OCI-LY3 (cell line): ENCODE results near the gene LOXHD1.

Experiments used
- EZH2phosphoT487 ChIP-seq: fragments of 200-600 bp; shearing (Covaris generic); IDR thresholded peaks from 2 replicates; pipeline ENCODE4 v1.6.1; 2018; ENCODE audit warnings: antibody characterized with exemption, mixed run types, low read depth
- TF ChIP-seq, protein P1 (sequence below): fragments of 200-600, 300-600 bp; sonication (generic); IDR thresholded peaks from 2 replicates; pipeline ENCODE4 v1.5.1; 2014; ENCODE audit warnings: antibody characterized with exemption, low read length, low read depth

DNA sequence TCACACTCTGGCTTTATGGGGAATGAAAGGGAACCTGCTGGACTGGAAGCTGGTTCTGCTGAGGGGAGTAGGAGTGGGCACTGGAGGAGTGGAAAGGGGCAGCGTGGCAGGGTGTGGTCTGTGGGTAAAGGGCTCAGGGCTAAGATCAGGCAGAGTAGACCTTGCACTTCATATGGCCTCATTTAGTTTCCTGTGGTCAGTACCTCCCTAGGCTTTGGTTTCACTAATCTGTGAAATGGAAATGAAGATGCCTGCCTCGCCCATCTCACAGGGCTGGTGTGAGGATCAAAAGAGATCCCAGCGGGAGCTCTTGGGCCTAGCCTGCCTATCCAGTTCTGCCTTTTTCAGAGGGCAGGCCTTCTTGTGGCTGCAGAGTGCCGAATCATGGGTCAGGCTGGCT is 208.7 kb downstream of the LOXHD1 start:
- TF ChIP-seq, protein P1, sequence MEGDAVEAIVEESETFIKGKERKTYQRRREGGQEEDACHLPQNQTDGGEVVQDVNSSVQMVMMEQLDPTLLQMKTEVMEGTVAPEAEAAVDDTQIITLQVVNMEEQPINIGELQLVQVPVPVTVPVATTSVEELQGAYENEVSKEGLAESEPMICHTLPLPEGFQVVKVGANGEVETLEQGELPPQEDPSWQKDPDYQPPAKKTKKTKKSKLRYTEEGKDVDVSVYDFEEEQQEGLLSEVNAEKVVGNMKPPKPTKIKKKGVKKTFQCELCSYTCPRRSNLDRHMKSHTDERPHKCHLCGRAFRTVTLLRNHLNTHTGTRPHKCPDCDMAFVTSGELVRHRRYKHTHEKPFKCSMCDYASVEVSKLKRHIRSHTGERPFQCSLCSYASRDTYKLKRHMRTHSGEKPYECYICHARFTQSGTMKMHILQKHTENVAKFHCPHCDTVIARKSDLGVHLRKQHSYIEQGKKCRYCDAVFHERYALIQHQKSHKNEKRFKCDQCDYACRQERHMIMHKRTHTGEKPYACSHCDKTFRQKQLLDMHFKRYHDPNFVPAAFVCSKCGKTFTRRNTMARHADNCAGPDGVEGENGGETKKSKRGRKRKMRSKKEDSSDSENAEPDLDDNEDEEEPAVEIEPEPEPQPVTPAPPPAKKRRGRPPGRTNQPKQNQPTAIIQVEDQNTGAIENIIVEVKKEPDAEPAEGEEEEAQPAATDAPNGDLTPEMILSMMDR, result no peak
- TF ChIP-seq EZH2phosphoT487, result no peak
